Liver (tissue), 9 donors: ENCODE results near the gene CTSA. TPM values are rescaled to one million over a fixed set of nuclear protein-coding genes. Genes with fewer than 3 reads are reported as not detected.

Experiments
- DNase-seq: peaks from one replicate; pipeline ENCODE4 v3.0.0-alpha.2; 2017; ENCODE audit warnings: low spot score
- H3K27ac ChIP-seq, 2 donors: one replicate each; pipeline ENCODE4 v1.7.0; 2013; ENCODE audit warnings: inconsistent platforms in 2 of 2, low read length in 2 of 2, control low read depth in 1 of 2, low read depth in 1 of 2, mild to moderate bottlenecking in 1 of 2
- H3K27me3 ChIP-seq, 4 donors: one replicate each; pipeline versions ENCODE4 v1.6.1 to v1.7.0; 2013; ENCODE audit warnings: low read length in 3 of 4, inconsistent platforms in 1 of 4, mild to moderate bottlenecking in 1 of 4, moderate library complexity in 1 of 4; ENCODE audit not compliant: control insufficient read depth in 4 of 4, insufficient read depth in 4 of 4
- H3K36me3 ChIP-seq, 4 donors: one replicate each; pipeline versions ENCODE4 v1.6.1 to v1.7.0; 2013; ENCODE audit warnings: low read length in 3 of 4, mild to moderate bottlenecking in 3 of 4, low read depth in 1 of 4, moderate library complexity in 1 of 4; ENCODE audit not compliant: control insufficient read depth in 4 of 4, insufficient read depth in 3 of 4
- H3K4me1 ChIP-seq, 4 donors: one replicate each; pipeline versions ENCODE4 v1.6.1 to v1.7.0; 2013; ENCODE audit warnings: low read length in 3 of 4, mild to moderate bottlenecking in 3 of 4, moderate library complexity in 1 of 4; ENCODE audit not compliant: control insufficient read depth in 4 of 4, insufficient read depth in 4 of 4
- H3K4me3 ChIP-seq, 3 donors: one replicate each; pipeline versions ENCODE4 v1.6.1 to v1.7.0; 2013; ENCODE audit warnings: low read length in 3 of 3, control low read depth in 1 of 3, low read depth in 1 of 3, mild to moderate bottlenecking in 1 of 3
- H3K9ac ChIP-seq, 2 donors: one replicate each; pipeline ENCODE4 v1.7.0; 2013; ENCODE audit warnings: low read length in 2 of 2, mild to moderate bottlenecking in 2 of 2, moderate library complexity in 2 of 2, control low read depth in 1 of 2, low read depth in 1 of 2
- H3K9me3 ChIP-seq, 4 donors: one replicate each; pipeline versions ENCODE4 v1.6.1 to v1.7.0; 2013; ENCODE audit warnings: low read length in 3 of 4; ENCODE audit not compliant: control insufficient read depth in 4 of 4
- ATF3 ChIP-seq: IDR thresholded peaks from 2 replicates; pipeline ENCODE4 v1.6.1; 2016; ENCODE audit warnings: antibody characterized with exemption
- CTCF ChIP-seq: fragments of 150-350 bp; IDR thresholded peaks from 2 replicates; pipeline ENCODE4 v1.5.1; 2017; ENCODE audit warnings: improper control_type of control experiment, low read depth, low read length; ENCODE audit not compliant: missing input control
- EGR1 ChIP-seq, 2 donors: IDR thresholded peaks; 2 replicates each; pipeline ENCODE4 v1.6.1; 2016 to 2018; ENCODE audit warnings: antibody characterized with exemption in 2 of 2, low read depth in 2 of 2
- FOXA1 ChIP-seq: IDR thresholded peaks from 2 replicates; pipeline ENCODE4 v1.6.1; 2016; ENCODE audit warnings: antibody characterized with exemption
- FOXA2 ChIP-seq: IDR thresholded peaks from 2 replicates; pipeline ENCODE4 v1.6.1; 2016; ENCODE audit warnings: antibody characterized with exemption
- GABPA ChIP-seq, 2 donors: IDR thresholded peaks in 1 of 2; conservative IDR thresholded peaks in 1 of 2; 2 replicates each; pipeline ENCODE4 v1.6.1; 2016; ENCODE audit warnings: antibody characterized with exemption in 2 of 2, mild to moderate bottlenecking in 1 of 2, moderate library complexity in 1 of 2
- HNF4A ChIP-seq, 2 donors: conservative IDR thresholded peaks; 2 replicates each; pipeline ENCODE4 v1.6.1; 2016; ENCODE audit warnings: antibody characterized with exemption in 2 of 2, mild to moderate bottlenecking in 2 of 2
- HNF4G ChIP-seq: IDR thresholded peaks from 2 replicates; pipeline ENCODE4 v1.6.1; 2016; ENCODE audit warnings: antibody characterized with exemption
- JUND ChIP-seq, 2 donors: IDR thresholded peaks; 2 replicates each; pipeline ENCODE4 v1.6.1; 2016; ENCODE audit warnings: antibody characterized with exemption in 2 of 2
- MAX ChIP-seq: IDR thresholded peaks from 2 replicates; pipeline ENCODE4 v1.6.1; 2016; ENCODE audit warnings: antibody characterized with exemption
- NR2F2 ChIP-seq: IDR thresholded peaks from 2 replicates; pipeline ENCODE4 v1.6.1; 2016; ENCODE audit warnings: antibody characterized with exemption
- RAD21 ChIP-seq, 2 donors: IDR thresholded peaks; 2 replicates each; pipeline ENCODE4 v1.6.1; 2016; ENCODE audit warnings: antibody characterized with exemption in 2 of 2, mild to moderate bottlenecking in 2 of 2
- REST ChIP-seq: IDR thresholded peaks from 2 replicates; pipeline ENCODE4 v1.6.1; 2016; ENCODE audit warnings: antibody characterized with exemption, mild to moderate bottlenecking
- RXRA ChIP-seq, 2 donors: IDR thresholded peaks; 2 replicates each; pipeline ENCODE4 v1.6.1; 2017 to 2018; ENCODE audit warnings: antibody characterized with exemption in 2 of 2, mild to moderate bottlenecking in 1 of 2
- SP1 ChIP-seq: IDR thresholded peaks from 2 replicates; pipeline ENCODE4 v1.6.1; 2018; ENCODE audit warnings: antibody characterized with exemption, mild to moderate bottlenecking
- TAF1 ChIP-seq: conservative IDR thresholded peaks from 2 replicates; pipeline ENCODE4 v1.6.1; 2016; ENCODE audit warnings: antibody characterized with exemption, mild to moderate bottlenecking
- YY1 ChIP-seq: IDR thresholded peaks from 2 replicates; pipeline ENCODE4 v1.6.1; 2016; ENCODE audit warnings: antibody characterized with exemption, mild to moderate bottlenecking
- WGBS: extraction: QIAGEN DNeasy Blood & Tissue Kit; methylation state at CpG from one replicate; pipeline ENCODE4 v1.1.7; 2013; 5-methylcytosine and 5-hydroxymethylcytosine counted together
- polyA plus RNA-seq, 2 donors: library from polyadenylated mRNA; stranded (reverse) in 1 of 2; unstranded in 1 of 2; fragments of 200-250 nt in 1 of 2; fragments of >200 nt in 1 of 2; fragmentation: Nextera tagmentation in 1 of 2; extraction: Ambion mirVana in 1 of 2; gene quantifications; one replicate each; pipeline versions ENCODE4 v1.2.1 to v1.2.3, GENCODE V29; 2013 to 2015
- total RNA-seq, 2 donors: library from RNA; depleted of rRNA; stranded (reverse); fragments of >200 nt; gene quantifications; one replicate each; pipeline ENCODE4 v1.2.3, GENCODE V29; 2014
- TF ChIP-seq, protein P1 (sequence below): IDR thresholded peaks from 2 replicates; pipeline ENCODE4 v1.6.1; 2016; ENCODE audit warnings: antibody characterized with exemption
- donor health status: healthy.
- donor health status: healthy.
- donor health status: healthy.
- donor health status: healthy.
- donor health status: healthy.

The CTSA gene
- total and polyA plus RNA-seq, 4 donors: 45.6 to 151 (median 76.4) TPM

DNA sequence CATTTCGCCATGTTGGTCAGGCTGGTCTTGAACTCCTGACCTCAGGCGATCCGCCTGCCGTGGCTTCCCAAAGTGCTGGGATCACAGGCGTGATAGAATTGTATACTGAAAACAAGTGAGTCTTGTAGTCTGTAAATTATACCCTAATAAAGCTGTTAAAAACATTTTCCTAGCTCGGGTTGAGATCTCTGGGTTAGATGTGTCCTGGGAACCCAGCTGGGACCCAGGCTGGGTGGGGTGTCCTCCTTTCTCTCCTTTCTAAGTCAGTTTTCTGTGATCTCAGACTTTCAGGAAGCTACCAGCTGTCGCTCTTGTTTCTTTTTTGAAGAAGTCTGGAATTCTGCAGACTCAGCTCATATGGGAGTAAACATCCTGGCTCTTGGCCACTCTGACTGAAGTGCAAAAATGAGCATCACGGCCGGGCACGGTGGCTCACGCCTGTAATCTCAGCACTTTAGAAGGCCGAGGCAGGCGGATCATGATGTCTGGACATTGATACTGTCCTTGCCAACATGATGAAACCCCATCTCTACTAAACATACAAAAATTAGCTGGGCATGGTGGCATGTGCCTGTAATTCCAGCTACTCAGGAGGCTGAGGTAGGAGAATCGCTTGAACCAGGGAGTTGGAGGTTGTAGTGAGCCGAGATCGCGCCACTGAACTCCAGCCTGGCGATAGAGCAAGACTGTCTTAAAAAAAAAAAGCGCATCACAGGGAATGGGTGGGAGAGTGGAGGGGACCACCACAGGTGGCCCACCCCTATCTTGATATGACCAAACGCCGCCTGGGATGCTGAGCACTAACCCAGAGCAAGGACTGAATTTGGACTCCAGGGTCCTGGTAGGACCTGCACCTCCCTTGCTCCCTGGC lies 33.5 kb downstream of the CTSA start:
- Histone ChIP-seq H3K4me1 (peaks cover 3 to 26% (median 18%) of the 10 kb centered on the region in 4 donors), H3K9ac (peak overlapping the region in 1 of 2 donors; percentile 84), H3K4me3 (peak overlapping the region in 1 of 3 donors; percentile 32), H3K27me3 (no peaks in the 10 kb centered on the region), H3K27ac (peak overlapping the region; percentile 33 to 65), H3K36me3 (no peaks in the 10 kb centered on the region), H3K9me3 (no peaks in the 10 kb centered on the region)
- peak; percentile 63 for TF ChIP-seq SP1
- TF ChIP-seq JUND (IDR thresholded peaks at IDR 0.05): no peak
- TF ChIP-seq ATF3: no peak
- TF ChIP-seq RXRA (IDR thresholded peaks at IDR 0.05): no peak
- TF ChIP-seq TAF1: no peak
- no peak for TF ChIP-seq FOXA2
- peak; percentile 24 to 56 for TF ChIP-seq HNF4A (conservative IDR thresholded peaks at IDR 0.05)
- TF ChIP-seq, protein P1, sequence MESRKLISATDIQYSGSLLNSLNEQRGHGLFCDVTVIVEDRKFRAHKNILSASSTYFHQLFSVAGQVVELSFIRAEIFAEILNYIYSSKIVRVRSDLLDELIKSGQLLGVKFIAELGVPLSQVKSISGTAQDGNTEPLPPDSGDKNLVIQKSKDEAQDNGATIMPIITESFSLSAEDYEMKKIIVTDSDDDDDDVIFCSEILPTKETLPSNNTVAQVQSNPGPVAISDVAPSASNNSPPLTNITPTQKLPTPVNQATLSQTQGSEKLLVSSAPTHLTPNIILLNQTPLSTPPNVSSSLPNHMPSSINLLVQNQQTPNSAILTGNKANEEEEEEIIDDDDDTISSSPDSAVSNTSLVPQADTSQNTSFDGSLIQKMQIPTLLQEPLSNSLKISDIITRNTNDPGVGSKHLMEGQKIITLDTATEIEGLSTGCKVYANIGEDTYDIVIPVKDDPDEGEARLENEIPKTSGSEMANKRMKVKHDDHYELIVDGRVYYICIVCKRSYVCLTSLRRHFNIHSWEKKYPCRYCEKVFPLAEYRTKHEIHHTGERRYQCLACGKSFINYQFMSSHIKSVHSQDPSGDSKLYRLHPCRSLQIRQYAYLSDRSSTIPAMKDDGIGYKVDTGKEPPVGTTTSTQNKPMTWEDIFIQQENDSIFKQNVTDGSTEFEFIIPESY: no peak
- peak in 1 of 2 donors; percentile 12 for TF ChIP-seq RAD21 (IDR thresholded peaks at IDR 0.05)
- TF ChIP-seq HNF4G: no peak
- TF ChIP-seq CTCF: no peak
- TF ChIP-seq GABPA (IDR thresholded peaks at IDR 0.05 in 1 of 2, conservative IDR thresholded peaks at IDR 0.05 in 1 of 2): no peak
- TF ChIP-seq EGR1 (IDR thresholded peaks at IDR 0.05; ENCODE audit: low read depth in 2 of 2): no peak
- no peak for TF ChIP-seq FOXA1
- no peak for TF ChIP-seq MAX
- TF ChIP-seq YY1: no peak
- TF ChIP-seq NR2F2: peak; percentile 18
- TF ChIP-seq REST: no peak
- DNase-seq: no peak
- WGBS: 39% methylated on average over 21 of the region's 21 CpGs
